ENCODE measurements around the gene SPTBN4.
A peak's percentile ranks its signal among the peaks of the same experiment; 100 is the strongest.
"Not testable (repeated sequence)": the region's sequence is repeated elsewhere in the genome, so short reads cannot be mapped to it uniquely, and the experiment has no call there.

Gene SPTBN4

GRCh38 chr19:40588926-40589569 lies 122.2 kb downstream of the SPTBN4 start:
- DNase-seq (ENCODE audit: low spot score), result no peak

- no peak for DNase-seq (ENCODE audit: low spot score)
These were observed 123.0 kb downstream of the SPTBN4 start for GRCh38 chr19:40589591-40590429.

- no peak for DNase-seq (ENCODE audit: low spot score)
These were observed 123.9 kb downstream of the SPTBN4 start for GRCh38 chr19:40590464-40591265.

- not testable (repeated sequence) for DNase-seq (ENCODE audit: low spot score)
These were observed 124.9 kb downstream of the SPTBN4 start for GRCh38 chr19:40591724-40592123.

- peak; percentile 74 for DNase-seq (ENCODE audit: low spot score)
These were observed 125.4 kb downstream of the SPTBN4 start for GRCh38 chr19:40592170-40592569.

GRCh38 chr19:40594255-40594654 lies 127.5 kb downstream of the SPTBN4 start:
- DNase-seq (ENCODE audit: low spot score), result peak; percentile 59

- peak; percentile 82 for DNase-seq (ENCODE audit: low spot score)
These were observed 127.9 kb downstream of the SPTBN4 start for GRCh38 chr19:40594657-40595091.

GRCh38 chr19:40596608-40597328 lies 130.0 kb downstream of the SPTBN4 start:
- peak; percentile 95 for DNase-seq (ENCODE audit: low spot score)

GRCh38 chr19:40597329-40597838 lies 130.6 kb downstream of the SPTBN4 start:
- no peak for DNase-seq (ENCODE audit: low spot score)

GRCh38 chr19:40598121-40598917 lies 131.5 kb downstream of the SPTBN4 start:
- DNase-seq (ENCODE audit: low spot score), result peak; percentile 89

- DNase-seq (ENCODE audit: low spot score), result no peak
These were observed 132.1 kb downstream of the SPTBN4 start for GRCh38 chr19:40598918-40599307.

- no peak for DNase-seq (ENCODE audit: low spot score)
These were observed 132.6 kb downstream of the SPTBN4 start for GRCh38 chr19:40599331-40599901.

GRCh38 chr19:40599902-40600569 lies 133.2 kb downstream of the SPTBN4 start:
- DNase-seq (ENCODE audit: low spot score), result no peak

GRCh38 chr19:40600570-40601133 lies 133.9 kb downstream of the SPTBN4 start:
- no peak for DNase-seq (ENCODE audit: low spot score)

GRCh38 chr19:40601134-40601974 lies 134.6 kb downstream of the SPTBN4 start, which contains the start of gene LTBP4:
TSS of gene LTBP4 (plus strand) at chr19:40601369. CDS start at chr19:40601388, 19 bp downstream.
- DNase-seq (ENCODE audit: low spot score), result no peak

- DNase-seq (ENCODE audit: low spot score), result no peak
These were observed 136.2 kb downstream of the SPTBN4 start for GRCh38 chr19:40603071-40603388.

- DNase-seq (ENCODE audit: low spot score), result peak; percentile 96
These were observed 136.8 kb downstream of the SPTBN4 start for GRCh38 chr19:40603389-40604170.

GRCh38 chr19:40604171-40604646 lies 137.4 kb downstream of the SPTBN4 start:
- DNase-seq (ENCODE audit: low spot score), result no peak

All from AG08396 (cell line).